Spleen (tissue), 7 donors: Measurements from ENCODE around the gene FBXO15.

Experiments used
- POLR2A ChIP-seq, 3 donors: fragments of 450-650 bp; IDR thresholded peaks; one replicate each; pipeline ENCODE4 v1.5.1; 2017; ENCODE audit warnings: antibody characterized with exemption in 3 of 3, mild to moderate bottlenecking in 1 of 3
- POLR2AphosphoS5 ChIP-seq, 3 donors: sonication (generic); formaldehyde crosslinking; IDR thresholded peaks; one replicate each; pipeline ENCODE4 v1.5.1; 2017; ENCODE audit warnings: antibody characterized with exemption in 3 of 3
- TF ChIP-seq, protein P1 (sequence below), 11 experiments: fragments of 200-600 bp in 7 of 11; fragments of 450-650 bp in 4 of 11; sonication (generic) in 4 of 11; IDR thresholded peaks in 8 of 11; conservative IDR thresholded peaks in 3 of 11; 1 replicate in 7 of 11; 2 replicates in 4 of 11; pipeline versions ENCODE4 v1.4.0 to v1.8.0; 2016 to 2021; ENCODE audit warnings: antibody characterized with exemption in 11 of 11, inconsistent platforms in 4 of 11, mild to moderate bottlenecking in 1 of 11
- donor health status: DM: no; HTN: no; CAD: no; lungs with moderate emphysema.
- donor health status: DM: no; HTN: no; CAD: no.
- donor health status: DM: no; HTN: no; CAD: no.

DNA sequence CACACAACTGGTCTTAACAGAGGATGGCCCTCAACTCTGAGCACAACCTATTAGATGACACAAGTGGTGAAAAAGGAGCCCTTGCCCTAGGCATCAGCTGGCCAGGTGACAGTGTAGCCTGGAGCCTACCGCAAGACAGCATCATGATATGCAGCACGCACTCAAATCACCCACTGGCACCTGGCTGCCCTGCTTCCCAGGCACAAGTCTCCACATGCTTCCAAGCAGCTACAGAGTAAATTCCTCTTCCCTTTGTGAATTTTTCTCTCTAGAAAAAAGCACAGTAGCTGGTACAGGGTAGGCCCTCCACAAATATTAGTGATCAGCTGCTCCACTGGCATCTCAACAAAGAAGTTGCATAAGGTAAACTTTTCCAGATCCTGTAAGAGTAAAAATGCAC, 6.0 kb downstream of the FBXO15 start:
- TF ChIP-seq POLR2A (IDR thresholded peaks at IDR 0.05) (no peak), POLR2AphosphoS5 (IDR thresholded peaks at IDR 0.05) (no peak)
- TF ChIP-seq, protein P1, sequence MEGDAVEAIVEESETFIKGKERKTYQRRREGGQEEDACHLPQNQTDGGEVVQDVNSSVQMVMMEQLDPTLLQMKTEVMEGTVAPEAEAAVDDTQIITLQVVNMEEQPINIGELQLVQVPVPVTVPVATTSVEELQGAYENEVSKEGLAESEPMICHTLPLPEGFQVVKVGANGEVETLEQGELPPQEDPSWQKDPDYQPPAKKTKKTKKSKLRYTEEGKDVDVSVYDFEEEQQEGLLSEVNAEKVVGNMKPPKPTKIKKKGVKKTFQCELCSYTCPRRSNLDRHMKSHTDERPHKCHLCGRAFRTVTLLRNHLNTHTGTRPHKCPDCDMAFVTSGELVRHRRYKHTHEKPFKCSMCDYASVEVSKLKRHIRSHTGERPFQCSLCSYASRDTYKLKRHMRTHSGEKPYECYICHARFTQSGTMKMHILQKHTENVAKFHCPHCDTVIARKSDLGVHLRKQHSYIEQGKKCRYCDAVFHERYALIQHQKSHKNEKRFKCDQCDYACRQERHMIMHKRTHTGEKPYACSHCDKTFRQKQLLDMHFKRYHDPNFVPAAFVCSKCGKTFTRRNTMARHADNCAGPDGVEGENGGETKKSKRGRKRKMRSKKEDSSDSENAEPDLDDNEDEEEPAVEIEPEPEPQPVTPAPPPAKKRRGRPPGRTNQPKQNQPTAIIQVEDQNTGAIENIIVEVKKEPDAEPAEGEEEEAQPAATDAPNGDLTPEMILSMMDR (IDR thresholded peaks at IDR 0.05 in 8 of 11, conservative IDR thresholded peaks at IDR 0.05 in 3 of 11), result no peak
